C4-2B (cell line): ENCODE results near the gene PTPRN2.

Source experiments
- H3K27ac ChIP-seq: fragments of 450-650 bp; 2 replicates; pipeline ENCODE4 v1.5.1; 2017
- CTCF ChIP-seq: fragments of 450-650 bp; conservative IDR thresholded peaks from 2 replicates; pipeline ENCODE4 v1.5.1; 2017; ENCODE audit warnings: mild to moderate bottlenecking
- ZFX ChIP-seq: fragments of 450-650 bp; IDR thresholded peaks from 2 replicates; pipeline ENCODE4 v1.6.1; 2017

PTPRN2 gene

GRCh38 chr7:158076215-158076614 lies 511.4 kb downstream of the PTPRN2 start:
- H3K27ac ChIP-seq = no peak overlapping the region
- no peak for TF ChIP-seq ZFX

GRCh38 chr7:158075633-158076001 lies 512.0 kb downstream of the PTPRN2 start:
- H3K27ac ChIP-seq = no peak overlapping the region
- TF ChIP-seq CTCF = no peak
- TF ChIP-seq ZFX = no peak

- TF ChIP-seq CTCF (no peak), ZFX (no peak)
- no peak overlapping the region for H3K27ac ChIP-seq
Measured at GRCh38 chr7:158074896-158075632, 512.6 kb downstream of the PTPRN2 start.

GRCh38 chr7:158073845-158074840 lies 513.5 kb downstream of the PTPRN2 start:
- TF ChIP-seq CTCF = no peak
- TF ChIP-seq ZFX = no peak
- H3K27ac ChIP-seq = no peak overlapping the region

- H3K27ac ChIP-seq = no peak overlapping the region
- no peak for TF ChIP-seq CTCF
- no peak for TF ChIP-seq ZFX
Measured at GRCh38 chr7:158072991-158073730, 514.5 kb downstream of the PTPRN2 start.

- TF ChIP-seq CTCF (no peak), ZFX (no peak)
- H3K27ac ChIP-seq = no peak overlapping the region
Measured at GRCh38 chr7:158070222-158070920, 517.3 kb downstream of the PTPRN2 start.

- no peak for TF ChIP-seq ZFX
- no peak for TF ChIP-seq CTCF
- no peak overlapping the region for H3K27ac ChIP-seq
Measured at GRCh38 chr7:158068853-158069252, 518.8 kb downstream of the PTPRN2 start.
